K562 (cell line): ENCODE data around the gene TOR1B. TPM values are rescaled to one million over a fixed set of nuclear protein-coding genes. Genes with fewer than 3 reads are reported as not detected.
A peak's percentile ranks its signal among the peaks of the same experiment; 100 is the strongest.

Experiments
- ARNT ChIP-seq, 2 experiments: fragments of 450-650 bp; IDR thresholded peaks; 2 replicates each; pipeline ENCODE4 v1.6.1; 2016; ENCODE audit warnings: mild to moderate bottlenecking in 1 of 2
- DIDO1 ChIP-seq: fragments of 450-650 bp; IDR thresholded peaks from 2 replicates; pipeline ENCODE4 v1.6.1; 2016; ENCODE audit warnings: low read depth, missing biosample characterization, missing genetic modification characterization
- EP400 ChIP-seq: fragments of 450-650 bp; IDR thresholded peaks from 2 replicates; pipeline ENCODE4 v1.6.1; 2017; ENCODE audit warnings: antibody characterized with exemption, mild to moderate bottlenecking, moderate library complexity
- EWSR1 ChIP-seq: fragments of 450-650 bp; IDR thresholded peaks from 2 replicates; pipeline ENCODE4 v1.6.1; 2018; ENCODE audit warnings: borderline replicate concordance, mild to moderate bottlenecking, low read depth, moderate library complexity; ENCODE audit not compliant: partially characterized antibody
- KLF13 ChIP-seq: fragments of 450-650 bp; IDR thresholded peaks from 2 replicates; pipeline ENCODE4 v1.6.1; 2016; ENCODE audit warnings: missing genetic modification characterization, low read depth, mild to moderate bottlenecking, missing compliant biosample characterization, moderate library complexity, borderline replicate concordance
- MBD1 ChIP-seq: fragments of 250-450 bp; sonication (Bioruptor Pico); IDR thresholded peaks from 2 replicates; pipeline ENCODE4 v1.8.0; 2022; ENCODE audit warnings: inconsistent platforms
- PREB ChIP-seq: sonication (generic); formaldehyde crosslinking; IDR thresholded peaks from 2 replicates; pipeline ENCODE4 v1.8.1; 2023; ENCODE audit warnings: mild to moderate bottlenecking, missing genetic modification reagents
- SMARCE1 ChIP-seq: fragments of 450-650 bp; IDR thresholded peaks from 2 replicates; pipeline ENCODE4 v1.7.1; 2016; ENCODE audit warnings: mild to moderate bottlenecking
- SRF ChIP-seq, 2 experiments: fragments of 250-450, 450-650 bp in 1 of 2; sonication (Bioruptor Pico) in 1 of 2; sonication (generic) in 1 of 2; formaldehyde crosslinking; IDR thresholded peaks; 2 replicates each; pipeline versions ENCODE4 v1.5.0 to v1.5.1; 2020 to 2022; ENCODE audit warnings: mild to moderate bottlenecking in 1 of 2, missing genetic modification reagents in 1 of 2
- TAF7 ChIP-seq: fragments of 450-650 bp; IDR thresholded peaks from 2 replicates; pipeline ENCODE4 v1.6.1; 2016; ENCODE audit warnings: missing genetic modification characterization, missing compliant biosample characterization
- TFAM ChIP-seq: fragments of 250-450 bp; sonication (Bioruptor Pico); conservative IDR thresholded peaks from 2 replicates; pipeline ENCODE4 v1.5.0; 2021; ENCODE audit warnings: mild to moderate bottlenecking, moderate library complexity
- VEZF1 ChIP-seq: fragments of 200-800 bp; sonication (Bioruptor generic); IDR thresholded peaks from 2 replicates; pipeline ENCODE4 v1.6.1; 2017; ENCODE audit warnings: missing genetic modification characterization, missing compliant biosample characterization
- ZBTB1 ChIP-seq: sonication (generic); formaldehyde crosslinking; IDR thresholded peaks from 2 replicates; pipeline ENCODE4 v1.8.1; 2023; ENCODE audit warnings: missing genetic modification reagents, low read depth, mild to moderate bottlenecking, borderline replicate concordance
- ZNF232 ChIP-seq: sonication (generic); formaldehyde crosslinking; IDR thresholded peaks from 2 replicates; pipeline ENCODE4 v1.8.0; 2022; ENCODE audit warnings: mild to moderate bottlenecking, missing genetic modification reagents
- ZNF76 ChIP-seq: fragments of 250-450 bp; sonication (Bioruptor Pico); IDR thresholded peaks from 2 replicates; pipeline ENCODE4 v1.4.0; 2020; ENCODE audit warnings: mild to moderate bottlenecking, moderate library complexity, borderline replicate concordance
- ZSCAN32 ChIP-seq: fragments of 450-650 bp; formaldehyde crosslinking; IDR thresholded peaks from 2 replicates; pipeline ENCODE4 v1.4.0; 2020; ENCODE audit warnings: mild to moderate bottlenecking, moderate library complexity
- polyA plus RNA-seq, 8 experiments: library from polyadenylated mRNA; depleted of rRNA in 4 of 8; stranded (reverse) in 5 of 8; unstranded in 3 of 8; fragments of >200 nt; fragmentation: Nextera tagmentation in 2 of 8; fragmentation: Illumina TruSeq in 1 of 8; extraction: Ambion mirVana in 2 of 8; extraction: Trizol in 1 of 8; gene quantifications; 2 replicates each; pipeline versions ENCODE4 v1.2.1 to v1.2.3, GENCODE V29; 2011 to 2014; ENCODE audit warnings: inconsistent platforms in 1 of 8, missing spikeins in 1 of 8
- total RNA-seq, 7 experiments: library from RNA; depleted of rRNA in 6 of 7; stranded (reverse); fragments of >200 nt in 6 of 7; fragmentation: Illumina TruSeq in 2 of 7; extraction: Trizol in 2 of 7; gene quantifications; 2 replicates each; pipeline versions ENCODE4 v1.2.1 to v1.2.3, GENCODE V29; 2011 to 2021; ENCODE audit warnings: low replicate concordance in 1 of 7

The TOR1B gene
- total and polyA plus RNA-seq, 9 of the 15 experiments (the other 6 are each of a cell fraction or from before 2014, with no cell fraction given): 4.2 to 36.5 (median 24.6) TPM

- TF ChIP-seq EWSR1: no peak
- no peak for TF ChIP-seq MBD1 (CRISPR knock-in tag)
- no peak for TF ChIP-seq DIDO1 (tag)
- no peak for TF ChIP-seq ZSCAN32 (CRISPR knock-in tag)
- no peak for TF ChIP-seq ZNF76 (CRISPR knock-in tag)
- no peak for TF ChIP-seq ARNT (IDR thresholded peaks at IDR 0.05)
- TF ChIP-seq ZBTB1 (CRISPR knock-in tag): no peak
- no peak for TF ChIP-seq TFAM
- no peak for TF ChIP-seq PREB (CRISPR knock-in tag)
- TF ChIP-seq EP400: no peak
- TF ChIP-seq TAF7 (tag): no peak
- peak; percentile 25; the same call in 1 of the 2 replicates for TF ChIP-seq SMARCE1
- no peak for TF ChIP-seq KLF13 (tag)
- TF ChIP-seq SRF (CRISPR knock-in tag; IDR thresholded peaks at IDR 0.05): peak in 1 of 2 experiments; percentile 63; a peak in 1 of 4 replicates
- TF ChIP-seq VEZF1 (CRISPR knock-in tag): no peak
- TF ChIP-seq ZNF232 (CRISPR knock-in tag): no peak
Observed at GRCh38 chr9:129835860-129836223, 32.9 kb downstream of the TOR1B start (continued).
